HG03571 (cell line): ENCODE measurements around the gene PDHX.
"Not testable (repeated sequence)": the region's sequence is repeated elsewhere in the genome, so short reads cannot be mapped to it uniquely, and the experiment has no call there.

Experiments
- ATAC-seq: cut with Tn5 transposase; IDR thresholded peaks from one replicate; pipeline ENCODE4 v1.9.1; 2021; ENCODE audit not compliant: unreplicated experiment

Gene PDHX

GRCh38 chr11:35015621-35016387 is 99.4 kb downstream of the PDHX start:
- no peak for ATAC-seq

- ATAC-seq, result no peak
These were observed 100.5 kb downstream of the PDHX start for GRCh38 chr11:35016916-35017315.

DNA sequence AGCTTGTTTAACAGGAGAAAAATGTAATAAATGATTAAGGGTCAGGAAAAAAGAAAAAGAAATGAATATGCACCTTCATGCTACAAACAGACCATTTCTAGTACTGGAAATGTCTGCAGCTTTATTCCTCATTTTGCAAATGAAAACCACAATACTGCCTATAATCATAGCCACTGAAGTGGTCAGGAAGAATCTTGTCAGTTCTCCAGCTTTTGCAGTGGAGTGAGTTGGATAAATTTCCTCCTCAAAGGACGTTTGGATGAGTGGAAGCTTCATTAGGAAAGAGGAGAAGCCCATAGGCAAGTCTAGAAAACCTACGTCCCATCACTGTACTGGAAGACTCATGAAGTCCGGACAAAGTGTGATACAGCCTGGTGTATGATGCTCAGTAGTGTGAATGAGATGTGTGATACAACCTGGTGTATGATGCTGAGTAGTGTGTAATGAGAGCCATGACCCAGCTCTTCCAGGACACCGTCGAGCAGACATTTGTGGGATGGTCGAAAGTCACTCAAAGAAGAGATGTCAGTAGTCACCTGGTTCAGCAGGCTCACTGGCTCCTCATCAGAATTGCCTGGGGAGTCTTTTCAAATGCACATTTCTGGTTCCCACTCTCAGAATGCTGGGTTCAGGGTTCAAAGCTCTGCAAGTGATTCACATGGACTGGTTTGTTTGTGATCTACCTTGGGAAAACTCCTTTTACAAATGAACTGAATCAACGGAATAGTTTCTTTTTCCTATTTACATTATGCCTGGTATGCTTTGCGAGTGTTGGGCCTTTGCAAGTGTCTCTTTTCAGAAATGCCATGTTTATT is 101.3 kb downstream of the PDHX start:
- ATAC-seq, result no peak

- no peak for ATAC-seq
These were observed 105.2 kb downstream of the PDHX start for GRCh38 chr11:35021589-35021988.

DNA sequence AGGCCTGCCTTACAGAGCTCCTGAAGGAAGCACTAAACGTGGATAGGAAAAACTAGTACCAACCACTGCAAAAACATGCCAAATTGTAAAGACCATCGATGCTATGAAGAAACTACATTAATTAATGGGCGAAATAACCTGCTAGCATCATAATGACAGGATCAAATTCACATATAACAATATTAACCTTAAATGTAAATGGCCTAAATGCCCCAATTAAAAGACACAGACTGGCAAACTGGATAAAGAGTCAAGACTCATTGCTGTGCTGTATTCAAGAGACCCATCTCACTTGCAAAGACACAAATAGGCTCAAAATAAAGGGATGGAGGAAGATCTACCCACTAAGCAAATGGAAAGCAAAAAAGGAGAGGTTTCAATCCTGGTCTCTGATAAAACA is 107.5 kb downstream of the PDHX start:
- ATAC-seq, result not testable (repeated sequence)

- not testable (repeated sequence) for ATAC-seq
These were observed 111.6 kb downstream of the PDHX start for GRCh38 chr11:35028007-35028406.

DNA sequence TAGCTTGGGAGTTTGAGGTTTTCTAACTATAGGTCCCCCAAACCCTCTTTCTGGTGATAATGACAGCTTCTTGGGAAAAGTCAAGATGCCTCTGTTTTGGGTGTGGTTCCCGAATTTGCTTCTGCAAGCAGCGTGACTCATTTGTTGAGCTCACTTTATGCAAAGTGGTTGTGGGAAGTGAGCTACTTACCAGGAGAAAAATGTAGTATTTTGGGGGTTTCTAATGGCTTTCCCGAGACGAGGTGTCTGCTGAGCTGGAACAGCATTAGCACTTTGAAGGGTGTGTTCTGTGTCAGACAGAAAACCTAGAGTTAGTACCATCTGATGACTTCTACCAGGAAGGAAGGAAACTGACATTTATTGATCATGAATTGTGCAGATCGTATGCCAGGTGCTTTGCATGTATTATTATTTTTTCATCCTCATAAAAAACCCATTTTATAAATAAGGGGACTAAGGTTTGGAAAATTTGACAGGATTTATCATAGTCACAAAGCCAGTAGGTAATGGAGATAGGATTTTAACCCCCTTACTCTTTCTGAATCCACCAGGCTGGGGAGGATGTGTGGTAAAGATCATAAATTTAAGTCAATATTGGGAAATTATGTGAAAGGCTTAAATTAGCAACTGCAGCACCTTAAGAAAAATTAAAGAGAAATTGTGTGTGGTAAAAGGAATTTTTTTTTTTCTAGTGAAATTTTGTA is 113.7 kb downstream of the PDHX start:
- peak; percentile 83 for ATAC-seq

GRCh38 chr11:35030716-35031213 is 114.3 kb downstream of the PDHX start:
- ATAC-seq, result no peak

DNA sequence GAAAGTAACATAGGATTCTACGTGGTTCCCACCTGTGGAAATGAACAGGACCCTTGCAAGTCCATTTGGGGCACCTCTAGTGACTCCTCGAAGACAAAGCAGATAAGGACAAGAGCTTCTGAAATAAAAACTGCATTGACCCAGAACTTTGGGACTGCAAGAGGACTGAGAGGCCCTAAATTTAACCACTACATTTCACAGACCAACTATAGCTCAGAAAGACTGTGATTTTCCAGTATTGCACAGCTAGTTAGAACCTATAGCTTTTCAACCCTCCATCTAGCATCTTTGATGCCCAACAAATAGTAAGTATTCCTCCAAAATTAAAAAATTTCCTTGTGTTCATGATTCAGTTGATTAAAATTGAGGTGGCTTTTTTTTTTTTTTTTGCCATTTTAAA is 114.9 kb downstream of the PDHX start:
- no peak for ATAC-seq

DNA sequence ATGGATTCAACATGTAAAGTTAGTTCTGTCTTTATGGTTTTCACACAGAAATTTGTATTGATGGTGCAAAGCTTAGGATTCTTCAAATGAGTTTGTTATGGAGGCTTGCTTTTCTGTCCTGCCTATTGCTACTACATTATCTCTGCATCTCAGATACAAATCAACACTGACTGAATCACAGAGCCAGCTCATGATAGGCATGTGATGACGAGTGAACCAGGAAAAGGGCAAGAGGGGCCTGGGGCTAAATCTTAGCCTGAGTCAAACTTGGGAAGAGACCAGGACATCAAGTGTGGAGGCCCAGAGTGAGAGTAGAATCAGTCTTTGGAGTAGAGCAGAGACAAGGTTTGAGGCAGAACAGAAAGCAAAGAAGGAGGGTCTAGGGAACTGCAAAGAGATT is 115.4 kb downstream of the PDHX start:
- no peak for ATAC-seq

DNA sequence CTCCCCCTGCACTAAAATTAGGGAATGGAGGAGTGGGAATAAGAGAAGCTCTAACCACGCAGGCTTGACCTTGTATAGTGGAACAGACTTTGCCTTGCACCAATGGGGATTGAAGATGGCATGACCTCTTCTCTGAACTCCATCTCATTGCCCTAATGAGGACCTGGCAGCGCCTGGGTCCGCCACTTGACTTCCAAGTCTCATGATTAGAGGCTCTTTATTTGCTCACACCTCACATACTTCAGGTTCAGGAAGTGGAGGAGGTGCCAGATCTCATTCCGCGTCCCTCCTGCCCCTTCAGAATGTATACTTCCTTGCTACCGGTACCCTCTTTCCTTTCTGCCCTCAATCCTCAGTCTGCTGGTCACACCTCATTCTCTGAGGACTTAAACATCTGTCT is 116.6 kb downstream of the PDHX start:
- ATAC-seq, result no peak

DNA sequence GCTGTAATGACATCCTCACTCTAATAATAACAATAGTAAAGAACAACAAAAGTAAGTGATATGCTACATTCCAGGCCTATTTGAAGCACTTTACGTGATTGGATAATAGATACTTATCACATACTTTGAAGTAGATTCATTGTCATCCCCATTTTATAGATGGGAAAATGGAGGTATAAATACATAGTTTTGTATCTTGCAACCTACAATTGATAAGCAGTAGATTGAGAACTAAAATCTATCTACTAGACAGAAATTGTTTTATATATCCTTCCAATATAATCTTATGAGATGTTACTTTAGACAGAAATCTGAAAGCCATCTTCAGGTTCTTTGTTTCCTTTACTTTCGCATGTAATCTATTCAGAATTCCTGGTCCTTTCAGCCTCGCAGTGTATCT is 118.0 kb downstream of the PDHX start:
- ATAC-seq, result no peak

DNA sequence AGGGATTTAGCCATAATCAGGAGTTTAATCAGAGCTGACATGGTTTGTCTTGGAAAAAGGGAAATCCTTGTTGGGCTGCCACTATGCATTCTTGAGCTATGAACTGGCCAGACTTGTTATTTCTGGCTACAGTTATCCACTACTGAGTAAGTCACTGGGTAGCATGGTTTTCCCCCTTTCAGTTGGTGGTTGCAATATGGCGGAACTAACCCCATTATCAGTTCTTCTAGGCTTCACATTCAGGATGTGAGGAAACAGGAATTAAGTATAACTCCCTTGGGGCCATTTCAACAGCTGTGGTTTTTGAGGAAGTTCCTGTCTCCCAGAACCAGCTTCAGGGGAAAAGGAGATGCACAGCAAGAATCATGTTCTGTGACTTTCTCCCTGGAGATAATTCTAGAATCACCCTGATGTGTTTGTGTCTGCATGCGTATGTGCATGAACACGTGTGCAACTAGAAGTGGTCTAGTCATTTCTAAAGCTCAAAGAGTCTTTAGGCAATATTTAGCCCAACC is 119.5 kb downstream of the PDHX start:
- peak; percentile 33 for ATAC-seq

DNA sequence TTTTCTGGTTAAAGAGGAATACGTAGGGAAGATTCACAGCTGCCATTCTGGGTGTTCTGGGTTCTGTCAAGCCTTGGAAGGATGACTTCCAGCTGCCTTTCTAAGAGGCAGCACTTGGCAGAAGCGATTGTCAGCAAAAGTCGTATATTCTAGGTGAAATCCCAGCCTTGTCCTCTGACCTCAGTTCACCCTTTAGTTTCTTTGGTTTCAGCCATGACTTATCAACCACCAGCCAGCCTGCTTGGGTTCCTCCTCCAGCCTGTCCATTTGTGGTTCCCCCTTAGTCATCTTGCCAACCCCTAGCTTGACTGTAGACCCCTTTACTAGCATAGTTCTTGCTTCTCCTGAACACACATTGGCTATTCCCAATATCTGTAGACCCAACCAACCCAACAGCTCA is 120.2 kb downstream of the PDHX start:
- no peak for ATAC-seq

- ATAC-seq, result no peak
These were observed 122.0 kb downstream of the PDHX start for GRCh38 chr11:35038211-35038928.

DNA sequence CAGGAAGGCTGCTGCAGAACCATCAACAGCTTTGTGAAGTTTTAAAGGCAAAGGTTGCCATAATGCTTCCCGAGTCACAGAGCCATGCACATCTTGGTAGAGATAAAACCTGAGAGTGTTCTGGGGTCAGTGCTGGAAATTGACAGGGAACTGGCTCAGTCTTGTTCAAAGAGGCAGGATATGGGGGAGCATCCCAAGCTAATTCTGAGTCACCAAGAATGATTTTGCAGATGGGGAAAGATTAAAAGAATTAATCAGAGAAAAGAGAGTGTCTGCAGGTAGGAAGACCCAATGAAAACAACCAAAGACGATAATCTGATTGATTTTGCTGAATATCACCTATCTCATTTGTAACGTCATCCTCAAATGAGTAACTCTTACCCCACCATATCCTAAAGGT is 122.7 kb downstream of the PDHX start:
- ATAC-seq, result no peak

GRCh38 chr11:35040221-35040942 is 124.0 kb downstream of the PDHX start:
- ATAC-seq, result peak; percentile 55

- ATAC-seq, result no peak
These were observed 124.7 kb downstream of the PDHX start for GRCh38 chr11:35041070-35041554.

- ATAC-seq, result no peak
These were observed 125.8 kb downstream of the PDHX start for GRCh38 chr11:35042224-35042623.

GRCh38 chr11:35042913-35043312 is 126.5 kb downstream of the PDHX start:
- ATAC-seq, result no peak
